ENCODE data around the gene CDK2AP2.

DNA sequence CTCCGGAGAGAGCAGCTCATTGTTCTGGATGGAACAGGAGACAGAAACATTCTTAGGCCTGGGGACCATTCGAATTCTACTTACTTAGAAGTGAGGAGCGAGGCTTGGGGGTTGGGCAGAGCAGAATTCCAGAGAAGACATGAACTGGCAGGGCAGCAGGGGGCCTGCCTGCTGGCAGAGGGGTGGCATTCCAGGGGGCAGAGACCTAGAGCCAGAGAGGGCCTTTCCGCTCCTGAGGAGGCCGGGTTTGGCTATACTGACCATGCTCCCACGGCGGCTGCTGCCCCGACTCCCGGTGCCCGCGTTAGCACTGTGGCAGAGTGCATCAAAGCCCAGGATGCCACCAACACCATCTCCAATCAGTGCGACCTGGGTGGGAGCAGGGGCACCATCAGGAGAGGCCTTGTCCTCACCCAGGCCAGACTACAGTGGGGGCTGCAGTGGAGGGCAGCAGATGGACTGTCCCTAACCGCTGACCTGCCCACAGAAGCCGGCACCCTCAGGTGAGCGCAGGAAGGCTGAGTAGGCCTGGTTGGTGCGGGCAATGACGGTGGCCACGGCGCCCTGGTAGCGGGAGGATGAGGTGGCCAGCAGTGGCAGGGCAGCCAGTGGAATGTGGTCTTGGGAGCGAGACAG is 10.2 kb downstream of the CDK2AP2 start:
- TF ChIP-seq TAF1 (IDR thresholded peaks at IDR 0.05; ENCODE audit: low read depth) = no peak
- TF ChIP-seq, protein P1, sequence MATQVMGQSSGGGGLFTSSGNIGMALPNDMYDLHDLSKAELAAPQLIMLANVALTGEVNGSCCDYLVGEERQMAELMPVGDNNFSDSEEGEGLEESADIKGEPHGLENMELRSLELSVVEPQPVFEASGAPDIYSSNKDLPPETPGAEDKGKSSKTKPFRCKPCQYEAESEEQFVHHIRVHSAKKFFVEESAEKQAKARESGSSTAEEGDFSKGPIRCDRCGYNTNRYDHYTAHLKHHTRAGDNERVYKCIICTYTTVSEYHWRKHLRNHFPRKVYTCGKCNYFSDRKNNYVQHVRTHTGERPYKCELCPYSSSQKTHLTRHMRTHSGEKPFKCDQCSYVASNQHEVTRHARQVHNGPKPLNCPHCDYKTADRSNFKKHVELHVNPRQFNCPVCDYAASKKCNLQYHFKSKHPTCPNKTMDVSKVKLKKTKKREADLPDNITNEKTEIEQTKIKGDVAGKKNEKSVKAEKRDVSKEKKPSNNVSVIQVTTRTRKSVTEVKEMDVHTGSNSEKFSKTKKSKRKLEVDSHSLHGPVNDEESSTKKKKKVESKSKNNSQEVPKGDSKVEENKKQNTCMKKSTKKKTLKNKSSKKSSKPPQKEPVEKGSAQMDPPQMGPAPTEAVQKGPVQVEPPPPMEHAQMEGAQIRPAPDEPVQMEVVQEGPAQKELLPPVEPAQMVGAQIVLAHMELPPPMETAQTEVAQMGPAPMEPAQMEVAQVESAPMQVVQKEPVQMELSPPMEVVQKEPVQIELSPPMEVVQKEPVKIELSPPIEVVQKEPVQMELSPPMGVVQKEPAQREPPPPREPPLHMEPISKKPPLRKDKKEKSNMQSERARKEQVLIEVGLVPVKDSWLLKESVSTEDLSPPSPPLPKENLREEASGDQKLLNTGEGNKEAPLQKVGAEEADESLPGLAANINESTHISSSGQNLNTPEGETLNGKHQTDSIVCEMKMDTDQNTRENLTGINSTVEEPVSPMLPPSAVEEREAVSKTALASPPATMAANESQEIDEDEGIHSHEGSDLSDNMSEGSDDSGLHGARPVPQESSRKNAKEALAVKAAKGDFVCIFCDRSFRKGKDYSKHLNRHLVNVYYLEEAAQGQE (IDR thresholded peaks at IDR 0.05; ENCODE audit: low read depth) = no peak
- no peak for TF ChIP-seq YY1 (IDR thresholded peaks at IDR 0.05; ENCODE audit: low read depth)
- no peak for TF ChIP-seq EP300 (IDR thresholded peaks at IDR 0.05; ENCODE audit: borderline replicate concordance)
- no peak for TF ChIP-seq FOXM1 (IDR thresholded peaks at IDR 0.05; ENCODE audit: borderline replicate concordance, low read depth)
- no peak for TF ChIP-seq RAD21 (IDR thresholded peaks at IDR 0.05; ENCODE audit: low read depth)
- no peak for TF ChIP-seq CEBPB (IDR thresholded peaks at IDR 0.05)
- TF ChIP-seq, protein P2, sequence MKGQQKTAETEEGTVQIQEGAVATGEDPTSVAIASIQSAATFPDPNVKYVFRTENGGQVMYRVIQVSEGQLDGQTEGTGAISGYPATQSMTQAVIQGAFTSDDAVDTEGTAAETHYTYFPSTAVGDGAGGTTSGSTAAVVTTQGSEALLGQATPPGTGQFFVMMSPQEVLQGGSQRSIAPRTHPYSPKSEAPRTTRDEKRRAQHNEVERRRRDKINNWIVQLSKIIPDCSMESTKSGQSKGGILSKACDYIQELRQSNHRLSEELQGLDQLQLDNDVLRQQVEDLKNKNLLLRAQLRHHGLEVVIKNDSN (IDR thresholded peaks at IDR 0.05) = no peak
